ENCODE measurements around the gene WHRN.

Gene WHRN

GRCh38 chr9:114375386-114376175 lies 129.7 kb downstream of the WHRN start:
- no peak for DNase-seq

- no peak for DNase-seq
Observed at GRCh38 chr9:114374936-114375335, 130.3 kb downstream of the WHRN start.

- no peak for DNase-seq
Observed at GRCh38 chr9:114373960-114374730, 131.1 kb downstream of the WHRN start.

GRCh38 chr9:114372921-114373448 lies 132.3 kb downstream of the WHRN start:
- DNase-seq = peak; percentile 82

- peak; percentile 66 for DNase-seq
Observed at GRCh38 chr9:114371973-114372917, 133.0 kb downstream of the WHRN start.

GRCh38 chr9:114371343-114371944 lies 133.8 kb downstream of the WHRN start:
- no peak for DNase-seq

GRCh38 chr9:114370968-114371320 lies 134.3 kb downstream of the WHRN start:
- no peak for DNase-seq

GRCh38 chr9:114370251-114370967 lies 134.9 kb downstream of the WHRN start:
- DNase-seq = no peak

GRCh38 chr9:114369216-114370130 lies 135.8 kb downstream of the WHRN start:
- no peak for DNase-seq

- no peak for DNase-seq
Observed at GRCh38 chr9:114367772-114368569, 137.3 kb downstream of the WHRN start.

GRCh38 chr9:114367366-114367765 lies 137.9 kb downstream of the WHRN start:
- no peak for DNase-seq

- DNase-seq = peak; percentile 50
Observed at GRCh38 chr9:114366334-114367128, 138.7 kb downstream of the WHRN start.

- DNase-seq = no peak
Observed at GRCh38 chr9:114365194-114365593, 140.1 kb downstream of the WHRN start.

GRCh38 chr9:114364134-114365041 lies 140.9 kb downstream of the WHRN start:
- DNase-seq = peak; percentile 76

GRCh38 chr9:114363424-114363823 lies 141.8 kb downstream of the WHRN start:
- no peak for DNase-seq

- DNase-seq = no peak
Observed at GRCh38 chr9:114362394-114362793, 142.9 kb downstream of the WHRN start.

GRCh38 chr9:114361542-114361941 lies 143.7 kb downstream of the WHRN start:
- DNase-seq = no peak

- no peak for DNase-seq
Observed at GRCh38 chr9:114359801-114360200, 145.5 kb downstream of the WHRN start.
